GM12865 (cell line): ENCODE data around the gene OTOS.
A peak's percentile ranks its signal among the peaks of the same experiment; 100 is the strongest.

Source experiments
- DNase-seq: peaks from one replicate; pipeline ENCODE4 v3.0.0; 2010; ENCODE audit warnings: low read depth
- H3K4me3 ChIP-seq: 2 replicates; pipeline ENCODE4 v1.5.1; 2011; ENCODE audit warnings: mild to moderate bottlenecking, low read depth, low read length, control low read depth
- TF ChIP-seq, protein P1 (sequence below): IDR thresholded peaks from 2 replicates; pipeline ENCODE4 v1.5.1; 2011; ENCODE audit warnings: low read length, control low read depth, low read depth, inconsistent platforms; ENCODE audit not compliant: insufficient read depth; ENCODE audit errors: missing control alignments

The OTOS gene

DNA sequence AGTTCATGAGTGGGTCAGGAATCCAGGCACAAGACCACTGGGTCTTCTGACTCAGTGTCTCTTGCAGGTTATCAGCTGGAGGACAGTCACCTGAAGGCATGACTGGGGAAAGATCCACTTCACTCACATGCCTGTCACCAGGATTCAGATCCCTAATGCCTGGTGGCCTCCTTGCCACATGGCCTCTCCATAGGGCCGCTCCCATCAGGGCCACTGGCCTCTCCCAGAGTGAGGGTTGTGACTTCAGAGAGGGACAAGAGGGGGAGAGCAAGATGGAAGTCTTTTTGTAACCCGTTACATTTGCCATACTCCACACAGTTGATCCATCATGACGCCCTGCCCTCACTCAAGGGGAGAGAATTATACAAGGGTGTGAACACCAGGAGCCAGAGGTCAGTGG, 13.0 kb upstream of the OTOS start:
- TF ChIP-seq, protein P1, sequence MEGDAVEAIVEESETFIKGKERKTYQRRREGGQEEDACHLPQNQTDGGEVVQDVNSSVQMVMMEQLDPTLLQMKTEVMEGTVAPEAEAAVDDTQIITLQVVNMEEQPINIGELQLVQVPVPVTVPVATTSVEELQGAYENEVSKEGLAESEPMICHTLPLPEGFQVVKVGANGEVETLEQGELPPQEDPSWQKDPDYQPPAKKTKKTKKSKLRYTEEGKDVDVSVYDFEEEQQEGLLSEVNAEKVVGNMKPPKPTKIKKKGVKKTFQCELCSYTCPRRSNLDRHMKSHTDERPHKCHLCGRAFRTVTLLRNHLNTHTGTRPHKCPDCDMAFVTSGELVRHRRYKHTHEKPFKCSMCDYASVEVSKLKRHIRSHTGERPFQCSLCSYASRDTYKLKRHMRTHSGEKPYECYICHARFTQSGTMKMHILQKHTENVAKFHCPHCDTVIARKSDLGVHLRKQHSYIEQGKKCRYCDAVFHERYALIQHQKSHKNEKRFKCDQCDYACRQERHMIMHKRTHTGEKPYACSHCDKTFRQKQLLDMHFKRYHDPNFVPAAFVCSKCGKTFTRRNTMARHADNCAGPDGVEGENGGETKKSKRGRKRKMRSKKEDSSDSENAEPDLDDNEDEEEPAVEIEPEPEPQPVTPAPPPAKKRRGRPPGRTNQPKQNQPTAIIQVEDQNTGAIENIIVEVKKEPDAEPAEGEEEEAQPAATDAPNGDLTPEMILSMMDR, result no peak
- H3K4me3 ChIP-seq, result no peak overlapping the region
- no peak for DNase-seq

DNA sequence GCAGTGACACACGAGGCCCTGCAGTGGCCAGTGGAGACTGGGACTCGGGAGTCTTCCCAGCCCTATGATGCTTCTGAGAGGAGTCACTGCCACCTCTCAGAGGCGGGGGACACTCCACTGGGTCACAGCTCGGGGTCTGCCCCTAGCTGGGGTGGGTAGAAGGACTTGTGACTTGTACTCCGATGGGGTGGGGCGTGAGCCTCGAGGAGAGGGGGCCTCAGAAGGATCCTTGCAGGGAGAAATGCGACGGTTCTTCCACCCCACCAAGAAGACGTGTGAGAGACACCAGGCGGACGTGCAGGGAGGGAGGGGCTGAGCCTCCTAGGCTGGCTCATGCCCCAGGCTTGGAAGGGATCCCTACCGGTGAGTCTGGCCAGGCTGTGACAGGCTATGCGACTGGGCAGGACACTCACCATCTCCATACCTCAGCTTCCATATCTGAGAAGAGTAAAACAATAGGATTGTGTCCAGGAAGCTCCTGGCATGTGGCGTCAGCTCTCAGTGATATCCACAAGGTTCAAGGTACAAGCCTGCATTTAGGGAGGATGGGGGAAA, 11.1 kb upstream of the OTOS start:
- TF ChIP-seq, protein P1, result no peak
- H3K4me3 ChIP-seq, result no peak overlapping the region
- no peak for DNase-seq

DNA sequence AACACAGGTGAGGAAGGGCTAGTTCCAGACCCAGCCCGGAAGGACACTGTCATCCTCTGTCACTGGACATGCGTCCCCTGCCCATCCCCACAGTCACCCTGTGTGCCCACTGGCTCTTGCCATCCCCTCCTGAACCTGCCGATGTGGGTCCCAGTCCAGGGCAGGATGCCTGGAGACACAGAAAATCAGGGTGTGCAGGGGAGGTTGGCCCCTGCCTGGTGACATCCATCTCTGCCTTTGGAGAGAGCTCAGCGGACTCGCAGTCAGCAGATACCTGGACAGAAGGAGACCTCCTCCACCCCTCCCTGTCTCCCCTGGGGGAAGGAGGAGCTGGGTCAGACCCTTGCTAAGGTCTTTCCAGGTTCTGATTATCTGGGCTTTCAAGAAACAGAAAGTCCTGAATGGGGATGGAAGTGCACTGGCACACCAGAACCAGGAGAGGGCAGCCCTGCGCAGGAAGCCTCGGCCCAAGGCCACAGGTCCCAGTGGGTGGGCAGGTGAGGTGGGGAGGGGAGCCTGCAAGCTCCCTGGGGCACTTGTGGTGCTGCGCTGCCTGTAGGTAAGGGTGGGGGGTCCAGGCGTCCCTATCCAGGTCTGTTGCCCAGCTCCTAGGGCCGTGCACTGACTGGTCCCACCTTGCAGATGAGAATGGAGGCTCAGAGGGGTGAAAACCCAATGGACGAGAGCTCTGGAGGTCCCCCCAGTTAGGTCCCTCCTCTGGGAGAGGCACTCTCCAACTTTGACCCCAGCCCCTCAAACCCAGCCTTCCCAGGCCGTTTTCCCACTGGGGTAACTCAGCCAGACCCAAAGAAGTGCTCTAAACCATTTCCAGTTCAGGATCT, 9.7 kb upstream of the OTOS start:
- TF ChIP-seq, protein P1, result peak; percentile 82
- no peak overlapping the region for H3K4me3 ChIP-seq
- peak; percentile 31 for DNase-seq

DNA sequence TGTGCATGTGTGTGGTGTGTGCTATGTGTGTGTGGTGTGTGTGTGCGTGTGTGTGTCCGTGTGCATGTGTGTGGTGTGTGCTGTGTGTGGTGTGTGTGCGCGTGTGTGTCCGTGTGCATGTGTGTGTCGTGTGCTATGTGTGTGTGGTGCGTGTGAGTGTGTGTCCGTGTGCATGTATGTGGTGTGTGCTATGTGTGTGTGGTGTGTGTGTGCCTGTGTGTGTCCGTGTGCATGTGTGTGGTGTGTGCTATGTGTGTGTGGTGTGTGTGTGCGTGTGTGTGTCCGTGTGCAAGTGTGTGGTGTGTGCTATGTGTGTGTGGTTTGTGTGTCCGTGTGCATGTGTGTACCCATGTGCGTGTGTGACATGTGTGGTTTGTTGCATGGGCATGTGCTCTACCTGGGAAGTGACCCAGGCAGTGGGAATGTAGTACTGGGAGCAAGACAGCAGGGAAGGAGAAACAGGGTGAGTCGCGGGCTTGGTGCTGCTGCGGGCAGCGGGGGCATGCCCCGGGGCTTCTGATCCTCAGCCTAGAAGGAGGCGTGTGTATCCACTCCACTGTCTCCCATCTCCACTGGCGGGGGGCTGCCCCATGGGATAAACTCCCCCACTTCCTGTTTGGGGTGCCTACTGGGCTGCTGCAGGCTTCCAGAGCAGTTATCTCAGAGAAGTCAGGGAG, 7.6 kb upstream of the OTOS start:
- DNase-seq, result no peak
- TF ChIP-seq, protein P1, result no peak
- H3K4me3 ChIP-seq, result no peak overlapping the region

DNA sequence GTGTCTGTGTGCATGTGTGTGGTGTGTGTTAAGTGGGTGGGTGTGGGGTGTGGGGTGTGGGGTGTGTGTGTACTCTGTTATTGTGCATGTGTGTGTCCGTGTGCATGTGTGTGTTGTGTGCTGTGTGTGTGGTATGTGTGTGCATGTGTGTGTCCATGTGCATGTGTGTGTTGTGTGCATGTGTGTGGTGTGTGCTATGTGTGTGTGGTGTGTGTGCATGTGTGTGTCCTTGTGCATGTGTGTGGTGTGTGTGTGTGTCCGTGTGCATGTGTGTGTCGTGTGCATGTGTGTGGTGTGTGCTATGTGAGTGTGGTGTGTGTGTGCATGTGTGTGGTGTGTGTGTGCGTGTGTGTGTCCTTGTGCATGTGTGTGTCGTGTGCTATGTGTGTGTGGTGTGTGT, 6.9 kb upstream of the OTOS start:
- H3K4me3 ChIP-seq, result no peak overlapping the region
- DNase-seq, result no peak
- TF ChIP-seq, protein P1, result no peak

DNA sequence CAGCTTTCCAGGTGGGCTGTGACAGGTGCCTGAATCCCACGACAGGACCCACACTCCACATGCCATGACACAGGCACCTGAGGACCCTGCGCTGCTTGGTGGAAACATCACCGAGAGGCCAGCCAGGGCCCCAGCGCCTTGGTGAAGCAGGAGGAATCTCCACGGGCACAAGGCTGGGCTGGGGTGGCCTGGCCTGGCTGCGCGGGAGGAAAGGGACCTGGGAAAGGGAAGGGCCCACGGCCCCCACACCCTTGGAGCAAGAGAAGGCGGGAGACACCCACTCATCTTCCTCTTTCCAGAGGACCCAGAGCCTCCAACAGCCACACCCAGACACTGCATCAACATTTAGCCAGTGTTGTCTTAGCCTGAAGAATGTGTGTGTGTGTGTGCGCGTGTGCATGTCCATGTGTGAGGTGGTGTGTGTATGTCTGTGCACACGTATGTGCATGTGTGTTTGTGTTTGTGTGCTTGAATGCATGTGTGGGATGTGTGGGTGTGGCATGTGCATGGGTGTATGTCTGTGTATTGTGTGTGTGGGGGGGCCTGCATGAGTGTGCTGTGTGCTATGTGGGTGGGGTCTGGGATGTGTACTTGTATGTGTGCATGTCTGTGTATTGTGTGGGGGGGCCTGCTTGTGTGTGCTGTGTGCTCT, 6.3 kb upstream of the OTOS start:
- DNase-seq, result no peak
- TF ChIP-seq, protein P1, result no peak
- H3K4me3 ChIP-seq, result no peak overlapping the region
